ENCODE measurements around the gene TBX10.
A peak's percentile ranks its signal among the peaks of the same experiment; 100 is the strongest.
"Not testable (repeated sequence)": the region's sequence is repeated elsewhere in the genome, so short reads cannot be mapped to it uniquely, and the experiment has no call there.

TBX10 gene

GRCh38 chr11:67642173-67643120 lies 2.9 kb upstream of the TBX10 start:
- Histone ChIP-seq H3K27ac (no peak overlapping the region), H3K4me3 (no peak overlapping the region)
- DNase-seq (ENCODE audit: low spot score), result no peak
- TF ChIP-seq CTCF (IDR thresholded peaks at IDR 0.05), result no peak

- Histone ChIP-seq H3K4me3 (no peak overlapping the region), H3K27ac (no peak overlapping the region)
- DNase-seq (ENCODE audit: low spot score), result no peak
- no peak for TF ChIP-seq CTCF (IDR thresholded peaks at IDR 0.05)
These were observed 2.0 kb upstream of the TBX10 start for GRCh38 chr11:67641338-67642172.

- Histone ChIP-seq H3K4me3 (no peak overlapping the region), H3K27ac (no peak overlapping the region)
- no peak for TF ChIP-seq CTCF (IDR thresholded peaks at IDR 0.05)
- no peak for DNase-seq (ENCODE audit: low spot score)
These were observed 1.3 kb upstream of the TBX10 start for GRCh38 chr11:67640758-67641337.

GRCh38 chr11:67640021-67640757 lies 626 bp upstream of the TBX10 start:
- peak; percentile 38 for TF ChIP-seq CTCF (IDR thresholded peaks at IDR 0.05)
- Histone ChIP-seq H3K27ac (no peak overlapping the region), H3K4me3 (no peak overlapping the region)
- DNase-seq (ENCODE audit: low spot score), result no peak

GRCh38 chr11:67638535-67639437 lies 777 bp downstream of the TBX10 start:
- no peak overlapping the region for H3K27ac ChIP-seq
- no peak for DNase-seq (ENCODE audit: low spot score)
- no peak for TF ChIP-seq CTCF (IDR thresholded peaks at IDR 0.05)

GRCh38 chr11:67637441-67637840 lies 2.1 kb downstream of the TBX10 start:
- H3K27ac ChIP-seq; DNase-seq (ENCODE audit: low spot score); H3K4me3 ChIP-seq: not testable (repeated sequence)

More at GRCh38 chr11:67638535-67639437, 777 bp downstream of the TBX10 start:
- no peak overlapping the region for H3K4me3 ChIP-seq
